Endodermal cell (in vitro differentiated cells): Measurements from ENCODE around the gene DHX58. TPM values are rescaled to one million over a fixed set of nuclear protein-coding genes. Genes with fewer than 3 reads are reported as not detected.

Experiments used
- DNase-seq: peaks from one replicate; pipeline ENCODE4 v3.0.0-alpha.2; 2017
- H3K27ac ChIP-seq: 2 replicates; pipeline ENCODE4 v1.5.1; 2013; ENCODE audit warnings: mild to moderate bottlenecking, low read depth, low read length, moderate library complexity
- H3K27me3 ChIP-seq: 2 replicates; pipeline ENCODE4 v1.6.1; 2013; ENCODE audit warnings: mild to moderate bottlenecking, low read length, moderate library complexity; ENCODE audit not compliant: insufficient read depth, control insufficient read depth, poor library complexity, severe bottlenecking
- H3K36me3 ChIP-seq: 2 replicates; pipeline ENCODE4 v1.7.0; 2013; ENCODE audit warnings: mild to moderate bottlenecking, low read length, moderate library complexity; ENCODE audit not compliant: control insufficient read depth, insufficient read depth
- H3K4me1 ChIP-seq: one replicate; pipeline ENCODE4 v1.7.0; 2013; ENCODE audit warnings: low read length; ENCODE audit not compliant: control insufficient read depth, insufficient read depth
- H3K4me3 ChIP-seq: 2 replicates; pipeline ENCODE4 v1.5.1; 2013; ENCODE audit warnings: mild to moderate bottlenecking, low read length, moderate library complexity
- H3K9ac ChIP-seq: 2 replicates; pipeline ENCODE4 v1.6.1; 2013; ENCODE audit warnings: mild to moderate bottlenecking, low read length, moderate library complexity; ENCODE audit not compliant: poor library complexity, severe bottlenecking; ENCODE audit errors: extremely low read depth
- H3K9me3 ChIP-seq: 2 replicates; pipeline ENCODE4 v1.6.1; 2013; ENCODE audit warnings: mild to moderate bottlenecking, low read length, moderate library complexity; ENCODE audit not compliant: control insufficient read depth
- H3K27ac Mint-ChIP-seq: 2 replicates; pipeline ENCODE4 v1.8.0; 2020; ENCODE audit warnings: mixed read lengths
- H3K27me3 Mint-ChIP-seq: 2 replicates; pipeline ENCODE4 v1.8.0; 2021; ENCODE audit warnings: mild to moderate bottlenecking, mixed read lengths; ENCODE audit not compliant: insufficient read depth
- H3K36me3 Mint-ChIP-seq: 2 replicates; pipeline ENCODE4 v1.8.0; 2020; ENCODE audit warnings: low read depth, mixed read lengths
- H3K4me1 Mint-ChIP-seq: 2 replicates; pipeline ENCODE4 v1.8.0; 2020; ENCODE audit warnings: mixed read lengths
- H3K4me3 Mint-ChIP-seq: 2 replicates; pipeline ENCODE4 v1.8.0; 2020; ENCODE audit warnings: mild to moderate bottlenecking, moderate library complexity, mixed read lengths
- H3K9me3 Mint-ChIP-seq: 2 replicates; pipeline ENCODE4 v1.8.0; 2020; ENCODE audit warnings: mild to moderate bottlenecking, mixed read lengths
- WGBS, 2 experiments: methylation state at CpG; one replicate each; pipeline versions ENCODE4 v1.1.5 to v1.1.7; 2013; ENCODE audit warnings: missing lambda C conversion rate in 2 of 2, mixed read lengths in 1 of 2; ENCODE audit not compliant: insufficient coverage in 1 of 2, insufficient read length in 1 of 2; 5-methylcytosine and 5-hydroxymethylcytosine counted together
- total RNA-seq, 2 donors: library from RNA; stranded (reverse); fragmentation: NEBNext Ultra II Directional in 1 of 2; extraction: Animal tissue kit (Norgen Biotek cat#: 25700) in 1 of 2; gene quantifications; 2 replicates in 1 of 2; 3 replicates in 1 of 2; pipeline ENCODE4 v1.2.1, GENCODE V29; 2021
- TF ChIP-seq, protein P1 (sequence below): fragments of 200-600 bp; sonication (generic); conservative IDR thresholded peaks from 2 replicates; pipeline ENCODE4 v1.5.0; 2021; ENCODE audit warnings: antibody characterized with exemption, mild to moderate bottlenecking

DHX58 gene
- total RNA-seq, 2 donors from 2014 or later, result 0.38 to 0.48 TPM

DNA sequence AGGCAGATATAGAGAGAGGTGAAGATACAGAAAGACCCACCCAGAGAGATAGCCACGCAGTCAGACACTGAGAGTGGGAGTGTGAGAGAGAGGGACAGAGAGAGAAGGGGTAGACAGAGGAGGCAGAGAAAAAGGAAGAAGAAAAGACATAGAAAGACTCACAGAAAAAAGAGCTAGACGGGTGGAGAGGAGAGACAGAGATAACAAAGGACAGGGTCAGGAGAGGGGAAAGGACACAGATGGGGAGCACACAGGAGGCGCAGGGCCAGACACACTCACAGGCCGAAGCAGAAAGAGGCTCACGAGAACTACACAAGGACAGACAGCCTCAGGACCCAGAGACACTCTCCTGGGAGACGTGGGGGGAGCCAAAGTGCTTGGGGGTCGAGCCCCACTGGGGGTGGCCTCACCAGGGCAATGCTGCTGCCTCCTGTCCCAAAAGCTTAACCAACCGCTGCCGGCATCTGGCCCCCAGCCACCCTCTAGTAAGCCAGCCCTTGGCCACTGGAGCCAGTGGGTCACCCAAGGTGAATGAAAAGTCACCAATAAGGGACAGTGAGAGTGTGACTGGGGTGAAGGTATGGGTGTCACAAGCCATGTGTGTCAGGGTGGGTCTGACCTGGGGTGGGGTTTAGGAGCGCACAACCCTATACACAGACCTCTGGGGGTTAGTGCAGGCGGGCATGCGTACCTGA is 18.0 kb downstream of the DHX58 start:
- no peaks in the 10 kb centered on the region for H3K36me3 Mint-ChIP-seq
- H3K27ac ChIP-seq, result no peak overlapping the region
- H3K4me1 Mint-ChIP-seq, result peaks cover 22% of the 10 kb centered on the region
- no peak overlapping the region for H3K9ac ChIP-seq
- no peaks in the 10 kb centered on the region for H3K9me3 Mint-ChIP-seq
- TF ChIP-seq, protein P1, sequence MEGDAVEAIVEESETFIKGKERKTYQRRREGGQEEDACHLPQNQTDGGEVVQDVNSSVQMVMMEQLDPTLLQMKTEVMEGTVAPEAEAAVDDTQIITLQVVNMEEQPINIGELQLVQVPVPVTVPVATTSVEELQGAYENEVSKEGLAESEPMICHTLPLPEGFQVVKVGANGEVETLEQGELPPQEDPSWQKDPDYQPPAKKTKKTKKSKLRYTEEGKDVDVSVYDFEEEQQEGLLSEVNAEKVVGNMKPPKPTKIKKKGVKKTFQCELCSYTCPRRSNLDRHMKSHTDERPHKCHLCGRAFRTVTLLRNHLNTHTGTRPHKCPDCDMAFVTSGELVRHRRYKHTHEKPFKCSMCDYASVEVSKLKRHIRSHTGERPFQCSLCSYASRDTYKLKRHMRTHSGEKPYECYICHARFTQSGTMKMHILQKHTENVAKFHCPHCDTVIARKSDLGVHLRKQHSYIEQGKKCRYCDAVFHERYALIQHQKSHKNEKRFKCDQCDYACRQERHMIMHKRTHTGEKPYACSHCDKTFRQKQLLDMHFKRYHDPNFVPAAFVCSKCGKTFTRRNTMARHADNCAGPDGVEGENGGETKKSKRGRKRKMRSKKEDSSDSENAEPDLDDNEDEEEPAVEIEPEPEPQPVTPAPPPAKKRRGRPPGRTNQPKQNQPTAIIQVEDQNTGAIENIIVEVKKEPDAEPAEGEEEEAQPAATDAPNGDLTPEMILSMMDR, result no peak
- WGBS, 2 experiments, result 89 to 91% methylated on average over 10 to 12 of the region's 12 CpGs
- peaks cover 6% of the 10 kb centered on the region for H3K4me1 ChIP-seq
- H3K36me3 ChIP-seq, result no peaks in the 10 kb centered on the region
- no peak overlapping the region for H3K4me3 Mint-ChIP-seq
- H3K27me3 ChIP-seq, result peaks cover 38% of the 10 kb centered on the region
- no peak overlapping the region for H3K4me3 ChIP-seq
- H3K27ac Mint-ChIP-seq, result no peak overlapping the region
- peaks cover 43% of the 10 kb centered on the region for H3K27me3 Mint-ChIP-seq
- no peak for DNase-seq
- no peaks in the 10 kb centered on the region for H3K9me3 ChIP-seq

DNA sequence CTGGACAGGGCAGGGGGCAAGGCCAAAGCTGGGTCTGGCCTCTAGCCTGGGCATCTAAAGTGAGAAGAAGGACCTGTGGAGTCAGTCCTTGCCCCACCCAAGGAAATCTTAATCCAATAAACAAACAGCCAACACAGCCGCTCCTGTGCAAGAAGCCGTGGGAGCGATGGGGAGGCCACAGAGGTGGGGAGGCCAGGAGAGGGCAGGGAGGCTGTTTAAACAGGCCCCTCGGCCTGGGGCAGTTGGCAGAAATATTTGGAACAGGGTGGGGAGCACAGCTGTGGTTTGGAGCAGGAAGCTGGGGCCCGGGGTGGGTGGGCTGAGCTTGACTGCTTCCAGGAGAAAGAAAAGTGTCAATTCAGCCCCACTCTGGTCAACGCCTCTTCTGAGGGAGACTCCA is 19.6 kb downstream of the DHX58 start:
- no peak for DNase-seq
- no peak overlapping the region for H3K27ac ChIP-seq
- peaks cover 26% of the 10 kb centered on the region for H3K27me3 ChIP-seq
- H3K36me3 Mint-ChIP-seq, result no peaks in the 10 kb centered on the region
- no peak overlapping the region for H3K9ac ChIP-seq
- peaks cover 35% of the 10 kb centered on the region for H3K27me3 Mint-ChIP-seq
- peaks cover 24% of the 10 kb centered on the region for H3K4me1 Mint-ChIP-seq
- no peak overlapping the region for H3K4me3 Mint-ChIP-seq
- H3K9me3 Mint-ChIP-seq, result no peaks in the 10 kb centered on the region
- TF ChIP-seq, protein P1, result no peak
- WGBS, 2 experiments, result 79 to 92% methylated on average over 2 to 6 of the region's 6 CpGs
- H3K9me3 ChIP-seq, result no peaks in the 10 kb centered on the region
- H3K4me3 ChIP-seq, result no peak overlapping the region
- H3K27ac Mint-ChIP-seq, result no peak overlapping the region
- peaks cover 3% of the 10 kb centered on the region for H3K4me1 ChIP-seq
- H3K36me3 ChIP-seq, result no peaks in the 10 kb centered on the region

DNA sequence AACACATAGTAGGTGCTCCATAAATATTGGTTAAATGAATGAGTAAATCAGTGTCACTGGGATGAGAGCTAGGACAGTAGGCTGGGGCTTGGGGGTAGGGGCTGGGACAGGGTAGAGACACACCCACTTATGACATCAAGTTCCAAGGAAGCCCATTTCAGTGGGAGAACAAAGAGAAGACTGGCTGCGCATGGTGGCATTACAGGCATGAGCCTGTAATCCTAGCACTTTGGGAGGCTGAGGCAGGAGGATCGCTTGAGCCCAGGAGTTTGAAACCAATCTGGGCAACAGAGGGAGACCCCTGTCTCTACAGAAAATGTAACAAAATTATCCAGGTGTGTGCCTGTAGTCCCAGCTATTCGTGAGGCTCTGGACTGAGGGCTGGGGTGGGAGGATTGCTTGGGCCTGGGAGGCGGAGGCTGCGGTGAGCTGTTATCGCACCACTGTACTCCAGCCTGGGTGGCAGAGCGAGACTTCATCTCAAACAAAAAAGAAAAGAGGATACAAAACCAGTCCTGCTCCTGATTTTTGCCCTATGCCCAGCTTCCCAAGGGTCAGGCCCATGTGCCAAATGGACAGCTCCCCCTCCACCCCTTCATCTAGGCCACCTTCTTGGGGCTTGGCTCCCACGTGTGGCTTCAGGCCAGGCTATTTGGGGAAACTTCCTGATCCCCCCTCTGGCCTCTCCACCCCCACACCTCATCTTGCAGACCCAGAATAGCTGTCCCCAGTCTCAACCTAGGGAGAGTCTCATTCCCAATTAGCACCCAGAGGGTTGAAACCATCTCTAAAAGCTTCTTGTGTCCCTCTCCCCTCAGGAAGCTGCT is 21.3 kb downstream of the DHX58 start:
- no peaks in the 10 kb centered on the region for H3K9me3 Mint-ChIP-seq
- no peaks in the 10 kb centered on the region for H3K9me3 ChIP-seq
- H3K36me3 Mint-ChIP-seq, result no peaks in the 10 kb centered on the region
- H3K4me3 Mint-ChIP-seq, result no peak overlapping the region
- DNase-seq, result no peak
- H3K9ac ChIP-seq, result no peak overlapping the region
- H3K27ac ChIP-seq, result no peak overlapping the region
- WGBS, 2 experiments, result 82 to 96% methylated on average over 3 to 8 of the region's 8 CpGs
- H3K36me3 ChIP-seq, result no peaks in the 10 kb centered on the region
- peaks cover 9% of the 10 kb centered on the region for H3K27me3 ChIP-seq
- H3K4me1 ChIP-seq, result peaks cover 8% of the 10 kb centered on the region
- H3K4me1 Mint-ChIP-seq, result peaks cover 20% of the 10 kb centered on the region
- TF ChIP-seq, protein P1, result no peak
- H3K27me3 Mint-ChIP-seq, result peaks cover 17% of the 10 kb centered on the region
- no peak overlapping the region for H3K4me3 ChIP-seq
- H3K27ac Mint-ChIP-seq, result no peak overlapping the region
